Caco-2 (cell line): Measurements from ENCODE around the gene ASB4. TPM values are rescaled to one million over a fixed set of nuclear protein-coding genes. Genes with fewer than 3 reads are reported as not detected.
"Not testable (repeated sequence)": the region's sequence is repeated elsewhere in the genome, so short reads cannot be mapped to it uniquely, and the experiment has no call there.

Source experiments
- BruUV-seq: library from RNA; stranded (reverse); fragments of 400-500 nt; replicated peaks from 2 replicates; lab custom pipeline; 2021; lab: Mats Ljungman, UMichigan
- CTCF ChIA-PET: fragments of 300-600 bp; sonication (Branson Sonifier 250); formaldehyde crosslinking; loops from one replicate; lab custom pipeline; 2022; ENCODE audit warnings: antibody characterized with exemption; lab: Charles Lee
- POLR2A ChIA-PET: fragments of 300-600 bp; sonication (Branson Sonifier 250); formaldehyde crosslinking; loops from one replicate; lab custom pipeline; 2022; ENCODE audit warnings: antibody characterized with exemption; lab: Charles Lee
- DNase-seq, 2 experiments: peaks; one replicate each; pipeline versions ENCODE4 v3.0.0 to v3.0.0-alpha.2; 2020 to 2022
- H3K27me3 ChIP-seq: replicated peaks from 2 replicates; pipeline ENCODE4 v1.6.0; 2011; ENCODE audit warnings: low read length; ENCODE audit not compliant: control insufficient read depth, insufficient read depth
- H3K36me3 ChIP-seq: 2 replicates; pipeline ENCODE4 v1.5.1; 2011; ENCODE audit warnings: low read length; ENCODE audit not compliant: control insufficient read depth, insufficient read depth
- H3K4me1 ChIP-seq: fragments of 250-450 bp; sonication (Bioruptor Pico); 2 replicates; pipeline ENCODE4 v1.5.1; 2020; ENCODE audit warnings: mild to moderate bottlenecking
- H3K4me3 ChIP-seq: 2 replicates; pipeline ENCODE4 v1.5.1; 2011; ENCODE audit warnings: low read depth, mild to moderate bottlenecking, control low read depth, low read length
- H3K9me3 ChIP-seq: fragments of 250-450 bp; sonication (Bioruptor Pico); 2 replicates; pipeline ENCODE4 v1.5.1; 2020; ENCODE audit warnings: mild to moderate bottlenecking, moderate library complexity
- H3K27ac Mint-ChIP-seq: one replicate; pipeline ENCODE4 v1.8.0; 2022; ENCODE audit warnings: mixed read lengths; ENCODE audit not compliant: unreplicated experiment
- H3K27me3 Mint-ChIP-seq: one replicate; pipeline ENCODE4 v1.8.0; 2022; ENCODE audit warnings: mixed read lengths; ENCODE audit not compliant: insufficient read depth, unreplicated experiment
- H3K36me3 Mint-ChIP-seq: one replicate; pipeline ENCODE4 v1.8.0; 2022; ENCODE audit warnings: mild to moderate bottlenecking, mixed read lengths; ENCODE audit not compliant: insufficient read depth, unreplicated experiment
- H3K4me1 Mint-ChIP-seq: one replicate; pipeline ENCODE4 v1.8.0; 2022; ENCODE audit warnings: low read depth, mixed read lengths; ENCODE audit not compliant: unreplicated experiment
- H3K4me3 Mint-ChIP-seq: one replicate; pipeline ENCODE4 v1.8.0; 2022; ENCODE audit warnings: mild to moderate bottlenecking, moderate library complexity, mixed read lengths; ENCODE audit not compliant: unreplicated experiment
- H3K9me3 Mint-ChIP-seq: one replicate; pipeline ENCODE4 v1.8.0; 2022; ENCODE audit warnings: mixed read lengths; ENCODE audit not compliant: unreplicated experiment
- CTCF ChIP-seq, 2 experiments: fragments of 200-600 bp in 1 of 2; IDR thresholded peaks; 1 replicate in 1 of 2; 2 replicates in 1 of 2; pipeline versions ENCODE4 v1.5.1 to v1.8.0; 2011 to 2022; ENCODE audit warnings: antibody characterized with exemption in 1 of 2, control low read depth in 1 of 2, inconsistent platforms in 1 of 2, low read depth in 1 of 2, low read length in 1 of 2, mild to moderate bottlenecking in 1 of 2, moderate library complexity in 1 of 2; ENCODE audit not compliant: insufficient read depth in 1 of 2, severe bottlenecking in 1 of 2, unreplicated experiment in 1 of 2
- intact Hi-C: fragments of 100-400 bp; cut with micrococcal nuclease; formaldehyde crosslinking; loops from one replicate; pipeline ENCODE4 v1.10.0; 2022; ENCODE audit not compliant: unreplicated experiment
- total RNA-seq: library from RNA; stranded (reverse); gene quantifications from 2 replicates; pipeline ENCODE4 v1.2.3, GENCODE V29; 2022

ASB4 gene
- total RNA-seq, 1 experiment from 2014 or later: not detected

- Mint-ChIP-seq H3K9me3 (no peaks in the 10 kb centered on the region), H3K27me3 (no peaks in the 10 kb centered on the region), H3K4me3 (no peak overlapping the region), H3K36me3 (no peaks in the 10 kb centered on the region), H3K4me1 (peaks cover 8% of the 10 kb centered on the region), H3K27ac (no peak overlapping the region)
- intact Hi-C loops: no loop called here
- no TSS peak for BruUV-seq
- Histone ChIP-seq H3K9me3 (no peaks in the 10 kb centered on the region), H3K27me3 (no peaks in the 10 kb centered on the region), H3K4me1 (peaks cover 23% of the 10 kb centered on the region), H3K36me3 (no peaks in the 10 kb centered on the region), H3K4me3 (no peak overlapping the region)
- CTCF ChIA-PET: interaction anchor here (1.2 kb wide), 1 partner anchor 9 kb away, joined by 3 read pairs; no protein-coding TSS in a partner anchor
- no peak for TF ChIP-seq CTCF (IDR thresholded peaks at IDR 0.05; ENCODE audit: insufficient read depth in 1 of 2, low read depth in 1 of 2, low read length in 1 of 2, severe bottlenecking in 1 of 2, unreplicated experiment in 1 of 2)
- no peak for DNase-seq
- POLR2A ChIA-PET: no interaction called here
Measured at GRCh38 chr7:95446618-95447017, 39.1 kb upstream of the ASB4 start.

GRCh38 chr7:95454438-95455045 lies 31.2 kb upstream of the ASB4 start:
- intact Hi-C loops: no loop called here
- ChIA-PET CTCF (no interaction called here), POLR2A (no interaction called here)
- Mint-ChIP-seq H3K9me3 (peaks cover 10% of the 10 kb centered on the region), H3K4me1 (no peaks in the 10 kb centered on the region), H3K27me3 (no peaks in the 10 kb centered on the region), H3K4me3 (no peak overlapping the region), H3K27ac (no peak overlapping the region), H3K36me3 (no peaks in the 10 kb centered on the region)
- no peak for TF ChIP-seq CTCF (IDR thresholded peaks at IDR 0.05; ENCODE audit: insufficient read depth in 1 of 2, low read depth in 1 of 2, low read length in 1 of 2, severe bottlenecking in 1 of 2, unreplicated experiment in 1 of 2)
- H3K4me1 ChIP-seq: no peaks in the 10 kb centered on the region
- BruUV-seq: no TSS peak
- no peaks in the 10 kb centered on the region for H3K27me3 ChIP-seq
- H3K36me3 ChIP-seq: no peaks in the 10 kb centered on the region
- 0 out of 2 replicates have a peak, but pooled peaks cover 3% of the 10 kb centered on the region for H3K9me3 ChIP-seq
- DNase-seq: no peak
- no peak overlapping the region for H3K4me3 ChIP-seq

- Histone ChIP-seq H3K36me3 (no peaks in the 10 kb centered on the region), H3K9me3 (peaks cover 10% of the 10 kb centered on the region; the same call in 1 of the 2 replicates), H3K4me1 (no peaks in the 10 kb centered on the region), H3K4me3 (no peak overlapping the region), H3K27me3 (no peaks in the 10 kb centered on the region)
- no peaks in the 10 kb centered on the region for H3K27me3 Mint-ChIP-seq
- intact Hi-C loops: no loop called here
- DNase-seq: no peak
- ChIA-PET CTCF (no interaction called here), POLR2A (no interaction called here)
- no peak overlapping the region for H3K4me3 Mint-ChIP-seq
- no peaks in the 10 kb centered on the region for H3K36me3 Mint-ChIP-seq
- peaks cover 23% of the 10 kb centered on the region for H3K9me3 Mint-ChIP-seq
- TF ChIP-seq CTCF (IDR thresholded peaks at IDR 0.05; ENCODE audit: insufficient read depth in 1 of 2, low read depth in 1 of 2, low read length in 1 of 2, severe bottlenecking in 1 of 2, unreplicated experiment in 1 of 2): no peak
- no TSS peak for BruUV-seq
- no peak overlapping the region for H3K27ac Mint-ChIP-seq
- H3K4me1 Mint-ChIP-seq: no peaks in the 10 kb centered on the region
Measured at GRCh38 chr7:95457947-95458346, 27.8 kb upstream of the ASB4 start.

GRCh38 chr7:95460653-95461052 lies 25.1 kb upstream of the ASB4 start:
- POLR2A ChIA-PET, H3K9me3 ChIP-seq, H3K27me3 ChIP-seq, H3K27ac Mint-ChIP-seq, H3K36me3 ChIP-seq, H3K27me3 Mint-ChIP-seq, intact Hi-C loops, H3K4me1 Mint-ChIP-seq, H3K4me3 ChIP-seq, CTCF ChIA-PET, H3K4me1 ChIP-seq, DNase-seq, BruUV-seq, H3K36me3 Mint-ChIP-seq, H3K4me3 Mint-ChIP-seq: not testable (repeated sequence)
- peaks cover 23% of the 10 kb centered on the region for H3K9me3 Mint-ChIP-seq
